Measurements from ENCODE around the gene PRPF8.
"Not testable (repeated sequence)": the region's sequence is repeated elsewhere in the genome, so short reads cannot be mapped to it uniquely, and the experiment has no call there.

PRPF8 gene

GRCh38 chr17:1684378-1685189 is at the start of gene PRPF8:
Gene PRPF8 (minus strand): TSS chr17:1684867. CDS start chr17:1684571, 296 bp downstream.
- DNase-seq = peak; percentile 98

GRCh38 chr17:1733759-1734158 is 49.1 kb upstream of the PRPF8 start:
- DNase-seq = no peak

- no peak for DNase-seq
These were observed 48.2 kb upstream of the PRPF8 start for GRCh38 chr17:1732833-1733321.

GRCh38 chr17:1732241-1732832 is 47.7 kb upstream of the PRPF8 start:
- no peak for DNase-seq

- DNase-seq = no peak
These were observed 46.5 kb upstream of the PRPF8 start for GRCh38 chr17:1731194-1731506.

- DNase-seq = peak; percentile 44
These were observed 45.9 kb upstream of the PRPF8 start for GRCh38 chr17:1730326-1731193.

- no peak for DNase-seq
These were observed 45.3 kb upstream of the PRPF8 start for GRCh38 chr17:1729966-1730325.

GRCh38 chr17:1727876-1728630 is 43.4 kb upstream of the PRPF8 start:
- DNase-seq = no peak

GRCh38 chr17:1727258-1727789 is 42.7 kb upstream of the PRPF8 start:
- no peak for DNase-seq

- no peak for DNase-seq
These were observed 42.1 kb upstream of the PRPF8 start for GRCh38 chr17:1726626-1727257.

- DNase-seq = no peak
These were observed 41.2 kb upstream of the PRPF8 start for GRCh38 chr17:1725642-1726511.

GRCh38 chr17:1724869-1725641 is 40.4 kb upstream of the PRPF8 start:
- no peak for DNase-seq

GRCh38 chr17:1724351-1724868 is 39.7 kb upstream of the PRPF8 start, which contains the start of gene WDR81:
Gene WDR81 (plus strand): TSS chr17:1724704. CDS start chr17:1724960, 256 bp downstream.
- DNase-seq = peak; percentile 75

GRCh38 chr17:1722022-1722421 is 37.4 kb upstream of the PRPF8 start:
- DNase-seq = not testable (repeated sequence)

GRCh38 chr17:1720856-1721386 is 36.3 kb upstream of the PRPF8 start:
- DNase-seq = peak; percentile 31

- DNase-seq = no peak
These were observed 33.9 kb upstream of the PRPF8 start for GRCh38 chr17:1718362-1719165.

GRCh38 chr17:1716912-1717695 is 32.4 kb upstream of the PRPF8 start:
- peak; percentile 98 for DNase-seq
